GM21528 (cell line): ENCODE results near the gene LMO1.

ENCODE experiments used
- ATAC-seq: cut with Tn5 transposase; IDR thresholded peaks from one replicate; pipeline ENCODE4 v1.9.1; 2021; ENCODE audit warnings: mild to moderate bottlenecking, moderate library complexity; ENCODE audit not compliant: unreplicated experiment, low FRiP score

Gene LMO1

DNA sequence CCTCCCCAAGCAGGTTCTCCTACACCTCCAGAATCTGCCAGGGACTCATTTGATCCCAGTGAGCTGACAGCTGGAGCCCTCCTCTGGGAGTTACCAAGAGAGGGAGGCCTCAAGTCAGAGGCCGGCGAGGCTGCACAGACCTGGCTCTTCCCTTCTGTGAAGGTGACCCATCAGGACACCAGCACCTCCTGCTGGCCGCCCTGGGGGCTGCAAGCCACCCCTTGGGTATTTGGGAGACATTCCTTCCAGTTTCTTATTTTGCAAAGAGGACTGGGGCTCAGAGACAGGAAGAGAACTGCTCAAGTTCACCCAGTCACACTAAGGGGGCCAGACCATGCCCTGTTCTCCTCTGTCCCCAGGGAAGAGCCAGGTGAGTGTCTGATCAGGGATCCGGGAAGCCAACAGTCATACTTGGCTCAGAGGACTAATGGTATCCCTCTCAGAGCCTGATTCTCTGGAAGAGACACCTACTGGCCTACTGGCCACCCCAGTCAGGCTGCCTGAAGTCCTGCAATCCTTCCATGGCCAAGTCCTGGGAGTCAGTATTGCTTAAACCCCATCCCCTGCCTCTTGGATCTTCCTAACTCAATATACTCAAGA lies 54.4 kb downstream of the LMO1 start:
- no peak for ATAC-seq

DNA sequence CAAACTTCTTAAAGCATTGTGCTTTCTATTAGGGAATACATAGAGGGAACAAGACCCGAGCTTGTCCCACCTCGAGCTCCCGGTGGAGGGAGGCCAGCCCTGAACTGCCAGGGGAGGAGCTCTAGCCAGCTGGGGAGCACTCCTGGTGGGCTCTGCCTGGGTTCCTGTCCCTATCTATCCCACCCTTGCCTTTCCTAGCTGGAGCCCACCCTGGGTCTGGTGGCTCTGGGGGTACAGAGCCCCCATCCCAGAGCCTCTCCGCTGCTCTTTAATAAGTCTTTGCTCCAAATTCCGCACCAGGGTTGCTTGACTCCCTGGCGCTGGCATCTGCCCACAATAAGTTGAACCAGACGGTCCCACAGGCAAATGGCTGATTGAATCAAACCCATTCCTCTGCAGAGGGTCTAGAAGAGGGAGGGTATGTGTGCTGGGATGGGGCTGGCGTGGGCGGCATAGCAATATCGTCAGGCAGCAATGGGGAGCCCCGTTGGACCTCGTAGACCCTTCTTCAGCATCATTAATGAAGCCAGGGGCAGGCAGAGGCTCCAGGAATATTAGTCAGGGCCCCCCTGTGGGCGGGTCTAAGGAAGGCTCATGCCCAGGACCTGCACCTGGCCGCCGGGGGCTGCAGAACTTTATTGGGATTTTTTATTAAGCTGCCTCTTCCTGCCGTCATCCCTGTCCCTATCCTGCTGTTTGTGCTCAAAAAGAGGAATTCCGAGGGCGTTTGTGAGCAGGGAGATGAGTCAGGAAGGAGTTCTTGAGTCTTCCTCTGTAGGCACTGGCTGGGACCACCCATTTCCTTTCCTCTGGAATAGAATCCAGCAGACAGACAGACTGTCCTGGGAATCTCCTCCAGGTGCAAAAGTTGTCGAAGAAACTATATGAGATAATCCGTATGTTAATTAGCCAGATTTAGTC lies 56.3 kb downstream of the LMO1 start:
- ATAC-seq: no peak

DNA sequence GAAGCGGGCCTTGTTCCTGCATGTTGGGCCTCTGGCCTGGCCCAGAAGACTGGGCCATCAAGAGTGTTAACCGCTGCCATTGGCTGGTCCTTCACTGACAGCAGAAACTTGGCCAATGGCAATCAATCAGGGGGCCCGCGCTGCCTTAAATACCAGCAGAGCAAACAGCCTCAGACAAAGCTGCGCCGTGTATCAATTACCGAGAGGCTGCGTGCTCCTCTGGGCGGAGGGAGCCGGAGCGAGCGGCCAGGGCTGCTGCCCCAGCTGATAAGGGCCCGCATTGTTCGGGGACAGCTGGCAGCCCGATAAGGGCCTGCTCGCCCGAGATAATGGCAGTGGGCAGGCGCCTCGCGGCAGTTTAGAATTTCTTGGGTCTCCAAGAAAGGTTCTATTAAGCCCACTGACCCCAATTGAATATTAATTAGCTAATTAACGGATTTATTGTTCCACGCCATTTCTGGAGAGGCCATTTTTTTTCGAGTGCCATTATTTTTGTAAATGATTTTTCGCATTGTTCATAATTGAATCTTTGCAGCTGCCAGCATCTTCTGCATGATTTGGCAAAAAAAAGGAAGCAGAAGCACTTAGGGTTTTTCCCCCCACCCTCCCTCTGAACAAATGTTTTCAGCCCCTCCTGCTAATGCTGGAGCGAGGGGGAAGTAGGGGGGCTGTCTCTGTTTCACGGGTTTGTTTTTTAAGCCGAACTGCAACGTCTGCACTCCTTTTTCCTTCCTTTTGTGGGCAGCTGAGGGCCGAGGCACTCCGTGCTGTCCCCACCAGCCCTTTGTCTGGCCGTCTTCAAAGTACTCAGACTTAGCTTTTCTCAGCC lies 57.2 kb downstream of the LMO1 start:
- no peak for ATAC-seq

DNA sequence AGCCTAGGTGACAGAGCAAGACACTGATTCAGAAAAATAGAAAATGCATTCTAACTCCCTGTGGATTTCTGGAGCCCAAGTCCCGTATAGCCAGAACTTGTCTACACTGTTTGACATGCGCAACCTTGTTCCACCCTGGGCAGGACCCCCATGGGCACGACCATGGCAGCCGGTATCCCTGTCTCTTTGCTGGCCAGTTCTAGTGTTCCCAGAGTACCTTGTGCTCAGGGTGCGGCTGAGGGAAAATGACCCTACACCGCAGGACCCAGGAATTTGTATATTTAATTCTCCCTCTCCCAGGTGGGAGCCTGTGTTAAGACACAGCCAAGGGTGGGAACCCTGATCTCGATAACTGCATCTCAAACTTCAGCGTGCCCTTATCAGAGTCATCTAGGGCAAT lies 58.1 kb downstream of the LMO1 start:
- no peak for ATAC-seq

DNA sequence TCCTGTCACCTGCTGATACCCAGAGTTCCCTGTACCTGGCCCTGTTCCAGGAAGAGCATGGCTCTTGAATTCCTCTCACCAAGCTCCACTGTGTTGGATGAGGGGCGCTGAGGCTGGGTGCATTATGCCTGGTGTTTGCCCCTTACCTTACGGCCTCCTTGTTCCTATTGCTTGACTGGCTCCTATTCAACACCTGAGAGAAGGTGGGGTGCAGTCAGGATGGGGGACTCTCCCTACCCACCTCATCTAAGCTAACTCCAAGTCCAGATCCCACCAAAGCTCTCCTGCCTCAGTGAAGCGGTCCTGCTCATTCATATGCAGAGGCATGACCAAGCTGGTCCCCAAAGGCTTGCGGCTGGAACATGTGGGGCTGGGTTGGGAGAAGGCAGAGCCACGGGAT lies 59.1 kb downstream of the LMO1 start:
- no peak for ATAC-seq

DNA sequence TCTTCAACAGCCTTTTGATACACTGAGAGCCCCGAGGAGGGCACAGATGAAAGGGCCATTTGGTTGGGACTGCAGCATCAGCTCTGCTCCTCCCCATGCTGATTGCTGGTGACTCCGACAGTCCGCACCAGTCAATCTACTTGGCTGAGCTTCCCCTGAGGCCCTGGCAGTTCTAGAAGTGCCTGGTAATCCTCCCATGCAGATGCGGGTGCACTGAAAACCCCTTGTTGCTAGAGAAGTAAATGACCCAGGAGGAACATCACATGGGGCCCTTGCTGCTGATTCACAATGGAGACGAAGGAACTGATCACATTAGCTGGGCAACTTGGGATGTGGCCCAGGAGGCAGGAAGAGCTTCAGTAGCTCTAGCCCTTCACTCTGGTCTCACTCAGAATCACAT lies 59.7 kb downstream of the LMO1 start:
- no peak for ATAC-seq

DNA sequence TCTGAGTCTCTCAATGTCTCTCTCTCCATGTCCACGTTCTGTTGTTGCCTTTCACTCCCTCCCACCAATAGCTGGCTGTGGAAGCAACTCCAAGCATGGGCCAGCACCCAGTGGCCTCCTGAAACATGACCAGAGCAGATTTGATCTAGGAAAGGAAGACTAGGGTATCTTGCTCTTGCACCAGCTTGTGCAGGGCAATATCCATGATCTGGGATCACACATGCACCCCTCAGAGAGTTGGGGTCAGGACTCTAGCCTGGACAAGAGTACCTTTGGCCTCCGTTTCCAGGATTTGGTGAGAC lies 60.3 kb downstream of the LMO1 start:
- no peak for ATAC-seq

DNA sequence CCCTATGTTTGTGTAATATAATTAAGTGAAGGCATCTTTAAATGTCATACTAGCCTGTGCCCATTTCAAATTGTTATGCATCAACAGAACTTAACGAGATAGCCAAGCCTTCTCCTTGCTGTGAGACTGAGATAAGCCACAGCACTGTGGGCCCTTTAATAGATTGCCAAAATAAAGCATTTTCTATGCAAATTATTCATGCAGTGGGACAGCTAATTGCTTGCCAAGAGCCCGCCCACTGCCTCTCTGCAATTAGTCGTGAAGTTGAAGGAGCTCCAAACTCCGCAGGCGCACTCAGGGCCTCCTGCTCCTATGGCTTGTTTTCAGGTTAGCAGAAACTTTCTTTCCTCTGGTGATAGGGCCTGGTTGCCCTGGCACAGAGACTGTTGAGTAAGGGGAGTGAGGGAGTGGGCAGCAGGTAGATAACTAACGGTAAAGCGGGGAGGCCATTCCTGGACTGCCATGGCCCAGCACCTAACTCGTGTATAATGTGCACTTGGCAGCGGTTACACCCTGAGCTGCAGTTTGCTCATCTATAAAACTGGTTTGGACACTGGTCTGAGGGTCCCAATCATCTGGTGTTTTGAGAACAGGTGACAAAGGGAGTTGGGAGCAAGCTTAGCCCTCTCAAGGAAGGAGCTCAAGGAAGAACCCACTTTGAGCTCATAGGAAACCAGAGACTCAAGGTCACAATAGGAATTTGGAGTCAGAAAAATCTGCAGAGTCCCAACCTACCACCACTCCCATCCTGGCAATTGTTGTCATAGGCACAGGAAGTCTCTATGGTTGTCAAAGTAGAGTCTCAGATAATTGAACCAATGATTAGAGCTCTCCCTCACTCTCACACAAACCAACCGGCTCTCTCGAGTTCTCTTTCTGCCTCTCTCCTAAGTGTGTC lies 60.9 kb downstream of the LMO1 start:
- ATAC-seq: no peak

DNA sequence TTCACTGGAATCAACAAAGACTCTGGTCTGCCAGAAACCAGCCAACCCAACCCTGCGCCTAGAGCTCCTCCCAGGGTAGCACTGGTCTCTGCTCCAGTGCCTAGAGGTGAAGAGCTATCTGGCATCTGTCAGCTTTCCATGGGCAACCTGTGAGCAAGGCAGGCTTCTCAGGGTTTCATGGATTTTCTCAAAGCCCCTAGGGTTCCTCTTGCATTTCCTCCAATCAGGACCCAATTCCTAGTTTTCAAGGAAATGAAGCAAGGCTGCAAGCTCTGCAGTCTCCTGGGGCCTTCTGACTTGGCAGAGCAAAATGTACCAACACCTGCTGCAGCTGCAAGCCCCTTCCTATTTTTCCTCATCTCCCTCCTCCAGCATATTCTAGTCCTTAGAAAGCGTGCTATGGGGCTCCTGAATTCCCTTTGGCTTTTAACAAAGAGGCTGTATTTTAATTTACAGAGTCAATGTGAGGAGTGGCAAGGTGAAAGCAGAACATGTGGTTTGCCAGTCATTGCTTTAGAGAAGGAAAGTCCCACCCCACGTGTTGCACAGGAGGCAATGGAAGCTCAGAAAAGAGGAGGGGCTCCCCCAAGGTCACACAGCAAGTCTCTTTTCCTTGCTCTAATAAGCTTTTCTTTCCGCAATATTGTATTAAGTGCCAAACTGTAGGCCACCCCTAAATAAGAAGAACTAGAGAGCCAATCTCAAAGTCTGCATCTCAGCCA lies 61.9 kb downstream of the LMO1 start:
- ATAC-seq: no peak

DNA sequence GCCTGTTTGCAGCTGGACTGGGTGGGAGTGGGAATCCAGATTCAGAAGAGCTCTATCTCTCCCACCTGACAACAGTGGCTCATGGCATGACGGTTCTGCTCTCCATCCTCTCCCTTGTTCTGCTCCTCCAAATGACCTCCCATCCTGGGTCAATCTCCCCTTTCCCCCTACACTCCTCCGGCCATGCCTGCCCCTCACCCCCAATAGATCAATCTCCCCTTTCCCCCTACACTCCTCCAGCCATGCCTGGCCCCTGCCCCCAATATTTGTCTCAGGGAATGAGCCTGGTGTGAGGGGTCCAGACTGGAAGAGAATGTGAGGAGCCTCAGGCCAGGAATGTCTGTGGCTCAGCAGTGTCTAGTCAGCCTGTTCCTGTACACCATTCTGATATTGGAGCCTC lies 64.0 kb downstream of the LMO1 start:
- ATAC-seq: no peak

DNA sequence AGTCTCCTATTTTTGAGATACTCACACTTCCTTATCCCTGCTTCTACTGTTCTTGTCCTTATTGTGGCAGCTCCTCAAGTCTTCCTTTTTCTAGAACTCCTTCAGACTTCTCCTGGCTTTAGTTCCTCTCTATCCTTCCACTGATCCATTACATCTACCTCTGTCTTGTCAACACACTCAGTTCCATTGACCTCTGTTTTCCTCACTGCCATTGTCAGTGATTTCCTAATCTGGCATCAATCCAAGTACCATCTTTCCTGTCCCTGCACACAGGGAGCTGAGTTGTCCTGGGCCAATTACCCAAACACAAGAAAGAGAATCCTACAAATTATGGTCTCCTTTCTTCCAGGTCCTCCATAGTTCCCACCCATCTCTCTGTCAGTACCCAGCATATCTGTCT lies 66.9 kb downstream of the LMO1 start:
- ATAC-seq: no peak

DNA sequence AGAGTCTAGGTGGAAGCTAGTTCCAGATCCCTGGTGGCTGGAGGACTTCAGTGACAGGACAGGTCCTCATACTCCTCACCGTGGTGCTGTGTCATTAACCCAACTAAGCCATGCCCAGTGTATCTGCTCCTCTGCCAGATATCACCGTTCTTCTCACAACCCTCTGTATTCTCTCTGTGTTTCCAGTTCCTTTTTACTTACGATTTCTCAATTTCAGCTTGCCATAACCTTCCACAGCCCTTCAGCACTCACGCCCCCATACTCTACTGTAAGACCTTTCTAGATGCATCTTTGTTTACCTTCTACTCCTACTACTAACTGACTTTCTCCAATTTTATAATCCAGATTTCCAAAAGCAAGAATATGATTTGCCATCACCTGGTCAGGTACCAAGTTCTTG lies 68.7 kb downstream of the LMO1 start:
- ATAC-seq: no peak

DNA sequence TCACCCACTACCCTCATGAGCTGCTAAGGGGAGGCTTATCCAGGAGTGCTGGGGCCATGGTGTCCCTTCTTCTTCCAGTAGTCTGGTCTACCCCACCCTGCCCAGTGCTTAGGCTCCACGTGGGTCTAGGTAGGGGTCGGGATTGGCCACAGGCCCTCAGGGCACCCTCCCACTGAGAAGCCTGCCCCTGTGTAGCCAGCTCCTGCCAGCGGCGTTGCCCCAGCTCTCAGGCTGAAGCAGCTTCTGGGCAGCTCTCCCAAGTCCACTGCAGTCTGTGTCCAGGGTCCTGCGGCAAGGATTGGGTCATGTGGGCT lies 70.8 kb downstream of the LMO1 start:
- peak; percentile 26 for ATAC-seq

DNA sequence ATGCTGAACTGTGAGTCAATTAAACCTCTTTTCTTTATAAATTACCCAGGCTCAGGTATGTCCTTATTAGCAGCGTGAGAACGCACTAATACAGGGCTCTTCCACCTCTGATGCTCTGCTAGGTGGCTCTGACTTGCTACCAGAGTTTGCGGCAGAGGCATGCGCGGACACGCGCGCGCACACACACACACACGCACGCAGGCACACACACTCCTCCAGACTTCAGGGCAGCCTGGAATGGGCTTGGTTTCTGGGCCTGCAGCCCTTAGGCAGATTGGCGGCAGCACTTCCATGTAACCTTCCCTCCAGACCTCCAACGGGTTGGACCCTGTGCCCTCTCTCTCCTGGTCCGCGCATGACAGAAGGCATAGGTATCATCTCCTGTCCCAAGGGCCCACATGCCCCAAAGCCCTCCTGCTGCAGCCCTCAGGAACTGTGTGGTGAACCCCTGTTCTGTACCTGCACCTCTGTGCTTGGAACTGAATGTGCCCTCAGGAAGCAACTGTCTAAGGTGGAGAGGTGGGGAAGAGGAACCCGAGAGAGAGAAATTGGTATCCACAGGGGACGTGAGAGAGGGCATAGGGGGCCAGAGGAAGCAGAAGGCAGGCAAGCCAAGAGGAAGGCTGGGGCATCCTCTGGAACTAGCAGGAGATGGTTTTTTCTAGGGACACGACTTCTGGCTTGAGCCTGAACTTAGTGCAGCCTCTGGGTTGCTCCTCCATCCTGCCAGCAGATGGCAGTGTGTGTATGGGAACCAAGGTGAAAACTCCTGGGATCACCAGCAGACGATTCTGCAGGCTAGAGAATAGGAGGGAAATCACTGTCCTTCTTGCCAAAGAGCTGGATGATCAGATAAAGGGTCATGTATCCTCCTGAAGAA lies 71.4 kb downstream of the LMO1 start:
- ATAC-seq: peak; percentile 55

DNA sequence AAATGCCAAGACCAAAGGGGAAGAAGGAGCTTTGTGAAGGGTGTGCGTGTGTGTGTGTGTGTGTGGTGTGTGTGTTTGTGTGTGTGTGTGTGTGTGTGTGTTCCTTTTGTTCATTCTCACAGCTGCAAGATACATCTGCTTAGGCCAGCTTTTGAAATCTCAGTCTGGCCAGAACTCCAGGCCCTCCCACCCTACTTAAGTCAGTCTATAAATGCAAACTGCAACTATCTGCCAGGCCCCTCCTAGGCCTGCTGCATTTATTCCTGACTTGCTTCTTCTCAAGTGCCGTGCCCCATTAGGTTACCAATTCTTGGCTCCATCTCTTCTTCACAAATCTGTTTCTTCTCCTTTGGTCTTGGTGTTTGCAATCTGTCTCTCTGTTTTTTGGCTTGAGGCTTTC lies 73.2 kb downstream of the LMO1 start:
- no peak for ATAC-seq

DNA sequence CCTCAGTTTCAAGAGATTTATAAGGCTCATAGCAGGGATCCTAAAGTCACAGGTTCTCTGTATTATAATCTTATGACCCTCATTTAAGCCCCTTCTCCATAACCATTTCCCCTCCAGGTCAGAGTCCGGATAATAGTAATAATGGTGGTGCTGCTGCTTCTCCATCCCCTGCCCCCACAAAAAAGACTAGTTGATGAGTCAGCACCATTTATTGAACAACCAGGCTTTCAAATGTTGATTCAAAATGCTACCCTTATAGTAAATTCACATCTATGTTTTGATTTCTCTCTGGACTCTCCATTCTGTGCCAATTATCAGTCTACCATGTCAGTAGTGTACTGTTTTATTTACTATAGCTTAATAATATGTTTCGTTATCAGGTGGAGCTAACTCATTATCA lies 77.2 kb downstream of the LMO1 start:
- ATAC-seq: no peak

DNA sequence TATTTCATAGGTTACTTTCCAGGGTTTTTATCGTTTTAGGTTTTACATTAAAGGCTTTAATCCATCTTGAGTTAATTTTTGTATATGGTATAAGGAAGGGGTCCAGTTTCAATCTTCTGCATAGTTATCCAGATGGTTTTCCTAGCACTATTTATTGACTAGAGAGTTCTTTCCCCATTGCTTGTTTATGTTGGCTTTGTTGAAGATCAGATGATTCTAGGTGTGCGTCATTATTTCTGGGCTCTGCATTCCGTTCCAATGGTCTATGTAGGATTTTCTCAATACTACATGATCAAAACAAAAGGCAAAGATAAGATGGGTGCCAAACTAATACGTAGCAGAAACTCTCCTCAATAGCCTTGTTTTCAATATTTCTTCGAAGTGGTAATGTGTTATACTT lies 80.6 kb downstream of the LMO1 start:
- no peak for ATAC-seq

DNA sequence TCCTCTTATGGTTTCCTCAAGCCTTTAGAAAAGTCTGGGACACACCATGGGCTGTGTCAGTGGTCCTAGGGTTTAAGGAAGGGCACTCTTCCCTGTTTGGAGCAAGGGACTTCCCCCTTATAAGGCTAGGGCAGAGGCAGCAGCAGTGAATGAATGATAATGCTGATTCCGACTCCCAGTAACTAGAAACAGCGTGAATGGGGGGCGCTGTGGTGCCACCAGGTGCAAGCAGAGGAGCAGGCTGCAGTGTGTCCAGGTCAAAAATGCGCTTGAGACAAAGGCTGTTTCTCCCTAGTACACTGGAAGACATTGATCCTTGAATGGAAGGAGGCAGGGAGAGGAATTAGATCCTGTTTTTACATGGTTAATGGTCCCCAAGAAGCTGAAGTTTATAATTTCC lies 83.2 kb downstream of the LMO1 start:
- ATAC-seq: no peak

DNA sequence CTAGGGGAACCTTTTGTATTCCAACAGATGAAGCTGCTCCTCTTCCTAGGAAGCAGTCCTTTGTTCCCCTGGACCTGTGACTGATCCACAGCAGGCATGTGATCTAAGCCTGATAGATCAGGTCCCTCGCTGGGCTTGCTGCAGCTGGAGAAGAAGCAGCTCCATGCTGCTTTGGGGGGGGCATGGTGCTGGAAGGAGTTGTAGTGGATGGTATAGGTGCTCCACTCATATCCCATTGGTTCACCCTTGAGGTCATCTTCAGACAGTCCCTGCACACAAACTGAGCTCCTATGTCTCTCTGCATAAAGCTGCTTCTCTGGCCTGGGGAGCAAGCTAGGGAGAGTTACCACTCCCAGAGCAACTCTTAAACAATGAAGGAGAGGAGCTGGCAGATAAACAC lies 85.4 kb downstream of the LMO1 start:
- no peak for ATAC-seq
